CD4-positive, alpha-beta T cell (primary cell): ENCODE data around the gene FAM234A. TPM values are rescaled to one million over a fixed set of nuclear protein-coding genes. Genes with fewer than 3 reads are reported as not detected.
"Not testable (repeated sequence)": the region's sequence is repeated elsewhere in the genome, so short reads cannot be mapped to it uniquely, and the experiment has no call there.

Experiments used
- ATAC-seq: fragments of 200-7000 bp; cut with Tn5 transposase; one replicate; pipeline ENCODE4 v1.10.0; 2022; ENCODE audit warnings: mild to moderate bottlenecking; ENCODE audit not compliant: poor library complexity
- CTCF ChIA-PET: fragments of 350-600 bp; sonication (Branson Sonifier 250); formaldehyde crosslinking; loops from one replicate; lab custom pipeline; 2021; ENCODE audit warnings: antibody characterized with exemption, inconsistent platforms; lab: Charles Lee
- POLR2A ChIA-PET: fragments of 350-600 bp; sonication (Branson Sonifier 250); formaldehyde crosslinking; loops from one replicate; lab custom pipeline; 2021; ENCODE audit warnings: antibody characterized with exemption, inconsistent platforms; lab: Charles Lee
- DNase-seq, 14 experiments: peaks; one replicate each; pipeline ENCODE4 v3.0.0-alpha.2; 2013 to 2020; ENCODE audit warnings: mixed read lengths in 2 of 14
- H3K27ac ChIP-seq, 2 donors: one replicate each; pipeline versions ENCODE4 v1.5.1 to v1.7.0; 2013; ENCODE audit warnings: low read length in 2 of 2, low read depth in 1 of 2, mild to moderate bottlenecking in 1 of 2
- H3K27me3 ChIP-seq, 2 experiments: 1 replicate in 1 of 2; 2 replicates in 1 of 2; pipeline versions ENCODE4 v1.6.1 to v1.7.0; 2013; ENCODE audit warnings: low read length in 2 of 2, control low read depth in 1 of 2, mild to moderate bottlenecking in 1 of 2, moderate library complexity in 1 of 2; ENCODE audit not compliant: insufficient read depth in 2 of 2, control insufficient read depth in 1 of 2
- H3K36me3 ChIP-seq: one replicate; pipeline ENCODE4 v1.6.1; 2013; ENCODE audit warnings: low read length, control low read depth; ENCODE audit not compliant: insufficient read depth
- H3K4me1 ChIP-seq: one replicate; pipeline ENCODE4 v1.6.1; 2013; ENCODE audit warnings: low read length, control low read depth; ENCODE audit not compliant: insufficient read depth
- H3K4me3 ChIP-seq: one replicate; pipeline ENCODE4 v1.5.1; 2013; ENCODE audit warnings: mild to moderate bottlenecking, low read length, moderate library complexity
- H3K9me3 ChIP-seq, 2 experiments: 1 replicate in 1 of 2; 2 replicates in 1 of 2; pipeline versions ENCODE4 v1.6.1 to v1.7.0; 2013; ENCODE audit warnings: low read length in 2 of 2, mild to moderate bottlenecking in 2 of 2, control low read depth in 1 of 2, moderate library complexity in 1 of 2; ENCODE audit not compliant: control insufficient read depth in 1 of 2, insufficient read depth in 1 of 2
- H3K27ac Mint-ChIP-seq: one replicate; pipeline ENCODE4 v1.8.0; 2020; ENCODE audit warnings: mixed read lengths
- H3K27me3 Mint-ChIP-seq: one replicate; pipeline ENCODE4 v1.8.0; 2021; ENCODE audit warnings: mixed read lengths
- H3K36me3 Mint-ChIP-seq: one replicate; pipeline ENCODE4 v1.8.0; 2021; ENCODE audit warnings: low read depth, mixed read lengths
- H3K4me1 Mint-ChIP-seq: one replicate; pipeline ENCODE4 v1.8.0; 2021; ENCODE audit warnings: low read depth, mixed read lengths
- H3K4me3 Mint-ChIP-seq: one replicate; pipeline ENCODE4 v1.8.0; 2020; ENCODE audit warnings: mild to moderate bottlenecking, mixed read lengths
- H3K9me3 Mint-ChIP-seq: one replicate; pipeline ENCODE4 v1.8.0; 2020; ENCODE audit warnings: mixed read lengths
- CTCF ChIP-seq: fragments of 200-600 bp; IDR thresholded peaks from one replicate; pipeline ENCODE4 v1.8.0; 2022; ENCODE audit warnings: antibody characterized with exemption, mild to moderate bottlenecking
- intact Hi-C, 2 experiments: fragments of 100-400 bp; cut with DNase I in 1 of 2; cut with micrococcal nuclease in 1 of 2; formaldehyde crosslinking; loops; one replicate each; pipeline versions ENCODE4 v1.15.1 to v1.9.0; 2023 to 2025; cut with DNase I, micrococcal nuclease
- total RNA-seq, 174 experiments: library from RNA in 2 of 174; stranded (reverse) in 2 of 174; gene quantifications; one replicate each; pipeline ENCODE4 v1.2.3 and lab custom pipeline; 2021 to 2026

The FAM234A gene
- total RNA-seq, 2 experiments from 2014 or later = 15.6 to 17.0 TPM

GRCh38 chr16:255183-255582, 20.6 kb downstream of the FAM234A start:
- Histone ChIP-seq H3K4me1 (peaks cover 35% of the 10 kb centered on the region), H3K27me3 (no peaks in the 10 kb centered on the region), H3K9me3 (no peaks in the 10 kb centered on the region), H3K27ac (no peak overlapping the region), H3K36me3 (peaks cover 12% of the 10 kb centered on the region), H3K4me3 (no peak overlapping the region)
- Mint-ChIP-seq H3K36me3 (peaks cover 36% of the 10 kb centered on the region), H3K27me3 (no peaks in the 10 kb centered on the region), H3K9me3 (no peaks in the 10 kb centered on the region), H3K4me3 (peak overlapping the region; percentile 58), H3K4me1 (peaks cover 29% of the 10 kb centered on the region), H3K27ac (no peak overlapping the region)
- DNase-seq (no peak), ATAC-seq (no peak)
- intact Hi-C loops = no loop called here
- POLR2A ChIA-PET = interaction anchor here (4.3 kb wide), 1 partner anchor 20 kb away, joined by 29 read pairs; the partner anchor contains the start of gene FAM234A
- CTCF ChIA-PET = no interaction called here
- TF ChIP-seq CTCF = no peak

GRCh38 chr16:258091-258490, 23.5 kb downstream of the FAM234A start:
- intact Hi-C loops, ATAC-seq, DNase-seq, H3K4me3 Mint-ChIP-seq, CTCF ChIA-PET, H3K27me3 Mint-ChIP-seq, H3K9me3 ChIP-seq, POLR2A ChIA-PET, H3K27me3 ChIP-seq, H3K27ac ChIP-seq, H3K27ac Mint-ChIP-seq, H3K9me3 Mint-ChIP-seq, H3K4me3 ChIP-seq: not testable (repeated sequence)
- peaks cover 20% of the 10 kb centered on the region for H3K4me1 ChIP-seq
- Mint-ChIP-seq H3K36me3 (peaks cover 43% of the 10 kb centered on the region), H3K4me1 (peaks cover 20% of the 10 kb centered on the region)
- peaks cover 22% of the 10 kb centered on the region for H3K36me3 ChIP-seq

- Mint-ChIP-seq H3K27ac (no peak overlapping the region), H3K27me3 (no peaks in the 10 kb centered on the region), H3K9me3 (no peaks in the 10 kb centered on the region), H3K4me3 (no peak overlapping the region), H3K4me1 (peaks cover 11% of the 10 kb centered on the region), H3K36me3 (peaks cover 38% of the 10 kb centered on the region)
- H3K27me3 ChIP-seq = no peaks in the 10 kb centered on the region
- H3K27ac ChIP-seq = no peak overlapping the region
- intact Hi-C loops = no loop called here
- ATAC-seq (no peak), DNase-seq (no peak)
- no peak for TF ChIP-seq CTCF
- H3K4me1 ChIP-seq = peaks cover 8% of the 10 kb centered on the region
- no peaks in the 10 kb centered on the region for H3K9me3 ChIP-seq
- H3K4me3 ChIP-seq = no peak overlapping the region
- ChIA-PET CTCF (no interaction called here), POLR2A (no interaction called here)
- H3K36me3 ChIP-seq = peaks cover 30% of the 10 kb centered on the region
Measured at GRCh38 chr16:259226-259625, 24.6 kb downstream of the FAM234A start.

- Mint-ChIP-seq H3K9me3 (no peaks in the 10 kb centered on the region), H3K4me3 (no peak overlapping the region), H3K27me3 (no peaks in the 10 kb centered on the region), H3K36me3 (peaks cover 37% of the 10 kb centered on the region), H3K4me1 (peaks cover 7% of the 10 kb centered on the region), H3K27ac (no peak overlapping the region)
- ATAC-seq = no peak
- ChIA-PET CTCF (no interaction called here), POLR2A (no interaction called here)
- H3K4me3 ChIP-seq = no peak overlapping the region
- DNase-seq = no peak
- no peak overlapping the region for H3K27ac ChIP-seq
- no peaks in the 10 kb centered on the region for H3K9me3 ChIP-seq
- H3K4me1 ChIP-seq = peaks cover 2% of the 10 kb centered on the region
- TF ChIP-seq CTCF = no peak
- peaks cover 24% of the 10 kb centered on the region for H3K36me3 ChIP-seq
- intact Hi-C loops = no loop called here
- no peaks in the 10 kb centered on the region for H3K27me3 ChIP-seq
Measured at GRCh38 chr16:259814-260253, 25.2 kb downstream of the FAM234A start.
